OCI-LY7 (cell line): ENCODE data around the gene ZFAND2B.

Experiments
- EZH2phosphoT487 ChIP-seq: fragments of 200-600 bp; sonication (generic); IDR thresholded peaks from 2 replicates; pipeline ENCODE4 v1.6.1; 2018; ENCODE audit warnings: low read depth, borderline replicate concordance, mild to moderate bottlenecking, mixed run types, antibody characterized with exemption, low read length, moderate library complexity, mixed read lengths
- TF ChIP-seq, protein P1 (sequence below): fragments of 200-600 bp; sonication (generic); conservative IDR thresholded peaks from 2 replicates; pipeline ENCODE4 v1.5.1; 2014; ENCODE audit warnings: mild to moderate bottlenecking, antibody characterized with exemption, low read length, moderate library complexity, mixed read lengths

DNA sequence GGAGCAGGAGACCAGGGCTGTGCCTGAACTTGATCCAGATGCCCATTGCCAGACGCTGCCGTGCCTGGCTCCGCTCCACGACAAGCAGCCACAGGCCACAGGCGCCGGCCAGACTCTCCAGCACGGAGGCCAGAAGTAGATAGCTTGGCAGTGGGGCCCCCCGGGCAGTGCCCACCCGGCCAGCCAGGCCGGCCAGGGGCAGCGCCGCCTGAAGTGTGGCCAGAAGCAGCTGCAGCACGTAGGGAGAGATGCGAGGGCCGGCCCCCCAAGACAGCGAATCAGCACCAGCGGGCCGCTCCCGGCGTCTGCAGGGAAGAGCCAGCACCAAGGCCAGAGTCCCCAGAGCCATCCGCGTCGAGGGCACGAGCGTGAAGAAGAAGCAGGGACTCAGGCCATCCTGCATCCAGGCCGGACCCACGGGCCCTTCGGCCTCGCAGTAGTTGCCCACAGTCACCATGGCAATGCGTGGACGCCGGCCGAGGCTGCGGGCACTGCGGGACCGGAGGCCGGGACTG is 11.7 kb downstream of the ZFAND2B start:
- TF ChIP-seq, protein P1, sequence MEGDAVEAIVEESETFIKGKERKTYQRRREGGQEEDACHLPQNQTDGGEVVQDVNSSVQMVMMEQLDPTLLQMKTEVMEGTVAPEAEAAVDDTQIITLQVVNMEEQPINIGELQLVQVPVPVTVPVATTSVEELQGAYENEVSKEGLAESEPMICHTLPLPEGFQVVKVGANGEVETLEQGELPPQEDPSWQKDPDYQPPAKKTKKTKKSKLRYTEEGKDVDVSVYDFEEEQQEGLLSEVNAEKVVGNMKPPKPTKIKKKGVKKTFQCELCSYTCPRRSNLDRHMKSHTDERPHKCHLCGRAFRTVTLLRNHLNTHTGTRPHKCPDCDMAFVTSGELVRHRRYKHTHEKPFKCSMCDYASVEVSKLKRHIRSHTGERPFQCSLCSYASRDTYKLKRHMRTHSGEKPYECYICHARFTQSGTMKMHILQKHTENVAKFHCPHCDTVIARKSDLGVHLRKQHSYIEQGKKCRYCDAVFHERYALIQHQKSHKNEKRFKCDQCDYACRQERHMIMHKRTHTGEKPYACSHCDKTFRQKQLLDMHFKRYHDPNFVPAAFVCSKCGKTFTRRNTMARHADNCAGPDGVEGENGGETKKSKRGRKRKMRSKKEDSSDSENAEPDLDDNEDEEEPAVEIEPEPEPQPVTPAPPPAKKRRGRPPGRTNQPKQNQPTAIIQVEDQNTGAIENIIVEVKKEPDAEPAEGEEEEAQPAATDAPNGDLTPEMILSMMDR = no peak
- no peak for TF ChIP-seq EZH2phosphoT487
